Stimulated activated CD4-positive, alpha-beta T cell treated with anti-CD3 and anti-CD28 coated beads, Interleukin-12 subunit alpha, Interleukin-12 subunit beta, amount 100 ng/mL, for 48 hours (primary cell): Measurements from ENCODE around the gene MIOX.
"Not testable (repeated sequence)": the region's sequence is repeated elsewhere in the genome, so short reads cannot be mapped to it uniquely, and the experiment has no call there.

Experiments
- DNase-seq, 3 donors: peaks; one replicate each; pipeline ENCODE4 v3.0.0-alpha.2; 2020; ENCODE audit warnings: low read depth in 2 of 3, low spot score in 1 of 3

Gene MIOX

DNA sequence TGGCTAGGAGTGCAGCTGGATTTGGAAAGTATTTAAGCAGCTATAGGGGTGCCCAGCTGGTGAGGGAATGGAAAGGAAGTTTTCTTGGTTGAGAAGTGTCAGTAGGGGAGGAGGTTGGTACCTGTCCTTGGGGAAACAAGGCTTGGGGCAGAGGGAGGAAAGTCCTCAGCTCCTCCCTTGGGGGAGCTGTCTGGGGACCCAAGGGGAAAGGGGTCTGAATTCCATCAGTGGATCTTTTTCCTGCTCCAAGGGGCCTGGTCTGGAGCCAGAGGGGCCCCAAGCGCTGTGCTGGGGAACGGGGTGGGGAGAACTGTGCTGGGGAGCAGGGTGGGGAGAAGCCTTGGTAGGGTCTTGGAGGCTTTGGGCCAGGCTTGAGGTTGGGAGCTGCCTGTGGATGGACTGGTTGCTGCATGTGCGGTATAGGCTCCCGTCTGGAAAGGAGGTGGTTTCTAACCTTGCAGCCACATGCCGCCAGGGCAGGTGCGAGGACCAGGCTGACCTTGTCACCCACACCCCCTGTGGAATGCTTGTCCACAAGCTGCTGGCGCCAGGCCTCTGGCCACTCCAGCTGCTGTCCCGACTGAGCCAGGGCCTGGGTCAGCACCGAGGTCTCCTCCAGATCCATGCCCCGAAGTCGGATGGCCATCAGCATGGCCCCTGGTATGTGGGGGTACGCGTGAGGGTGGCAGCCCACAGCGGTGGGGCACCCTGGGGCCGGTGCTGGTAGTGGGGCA, 42.2 kb downstream of the MIOX start:
- DNase-seq, result no peak

DNA sequence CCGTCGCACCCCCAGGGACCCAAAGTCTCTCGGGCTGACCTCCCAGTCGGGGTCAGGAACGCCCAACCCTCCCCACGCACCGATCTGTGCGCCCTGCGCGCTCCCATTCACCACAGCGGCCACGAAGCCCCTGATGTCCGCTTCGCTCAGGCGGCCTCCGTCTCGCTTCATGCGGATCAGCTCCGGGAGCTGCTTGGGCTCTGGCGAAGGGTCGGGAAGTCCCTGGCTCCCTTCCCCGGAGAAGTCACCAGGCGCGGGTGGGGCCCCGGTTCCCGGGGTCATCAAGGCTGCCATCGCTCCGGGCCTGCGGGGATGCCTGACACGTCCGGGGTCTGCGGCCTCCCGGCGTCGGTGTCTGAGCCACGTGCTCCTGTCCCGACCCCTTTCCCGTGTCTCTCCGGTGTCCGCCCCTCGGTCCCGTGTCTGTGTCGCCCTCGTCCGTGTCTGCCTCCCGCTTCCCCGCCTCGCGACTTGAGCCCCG, 42.8 kb downstream of the MIOX start:
- no peak for DNase-seq

DNA sequence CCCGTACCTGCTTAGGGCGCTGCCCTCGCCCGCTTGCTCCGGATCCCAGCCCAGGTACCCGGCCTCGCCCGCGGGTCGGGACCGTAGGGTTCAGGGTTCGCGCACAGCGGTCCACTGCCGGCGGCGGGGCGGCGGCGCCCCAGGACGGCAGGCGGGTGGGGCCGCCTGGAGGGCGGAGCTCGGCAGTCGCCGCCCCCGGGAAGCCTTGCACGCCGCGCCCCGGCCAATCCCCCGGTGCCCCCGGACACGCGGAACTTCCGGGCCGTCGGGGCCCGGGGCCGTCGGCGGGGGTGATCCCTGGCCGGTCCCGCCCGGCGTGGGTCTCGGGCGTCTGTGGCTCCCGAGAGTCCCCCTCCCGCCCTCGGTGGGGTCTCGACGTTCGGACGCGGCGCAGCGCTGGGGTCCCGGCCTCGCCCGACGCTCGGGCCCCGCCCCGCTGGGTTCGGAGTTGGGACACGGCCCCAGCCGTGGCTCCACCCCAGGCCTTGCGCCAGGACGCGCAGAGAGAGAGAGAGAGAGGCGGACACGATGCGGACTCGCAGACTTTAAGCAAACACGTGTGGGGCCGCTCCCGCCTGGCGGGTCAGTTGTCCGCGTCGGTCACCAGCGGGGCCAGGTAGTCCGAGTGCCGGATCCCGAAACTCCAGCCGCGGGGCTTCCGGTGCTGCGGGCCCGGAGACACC, 43.4 kb downstream of the MIOX start, which contains the start of gene TYMP:
TSS of gene TYMP (minus strand) at position 116 of the 683 bp plus-strand sequence. CDS start 303 bp downstream, outside the sequence.
- peak in 1 of 3 donors; percentile 70 for DNase-seq

DNA sequence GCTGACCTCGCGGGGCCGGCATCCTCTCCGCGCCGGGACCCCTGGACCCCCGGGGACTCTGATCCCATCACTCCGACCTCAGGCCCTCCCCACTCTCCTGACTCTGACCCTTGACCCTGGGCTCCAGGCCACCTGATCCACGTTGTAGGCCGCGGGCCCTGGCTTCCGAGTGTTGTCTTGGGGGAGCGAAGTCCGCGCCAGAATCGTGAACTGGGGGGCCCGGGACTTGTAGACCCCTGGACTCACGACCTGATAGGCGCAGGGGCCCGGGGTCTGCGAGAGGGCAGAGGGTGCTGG, 43.9 kb downstream of the MIOX start:
- DNase-seq, result no peak

DNA sequence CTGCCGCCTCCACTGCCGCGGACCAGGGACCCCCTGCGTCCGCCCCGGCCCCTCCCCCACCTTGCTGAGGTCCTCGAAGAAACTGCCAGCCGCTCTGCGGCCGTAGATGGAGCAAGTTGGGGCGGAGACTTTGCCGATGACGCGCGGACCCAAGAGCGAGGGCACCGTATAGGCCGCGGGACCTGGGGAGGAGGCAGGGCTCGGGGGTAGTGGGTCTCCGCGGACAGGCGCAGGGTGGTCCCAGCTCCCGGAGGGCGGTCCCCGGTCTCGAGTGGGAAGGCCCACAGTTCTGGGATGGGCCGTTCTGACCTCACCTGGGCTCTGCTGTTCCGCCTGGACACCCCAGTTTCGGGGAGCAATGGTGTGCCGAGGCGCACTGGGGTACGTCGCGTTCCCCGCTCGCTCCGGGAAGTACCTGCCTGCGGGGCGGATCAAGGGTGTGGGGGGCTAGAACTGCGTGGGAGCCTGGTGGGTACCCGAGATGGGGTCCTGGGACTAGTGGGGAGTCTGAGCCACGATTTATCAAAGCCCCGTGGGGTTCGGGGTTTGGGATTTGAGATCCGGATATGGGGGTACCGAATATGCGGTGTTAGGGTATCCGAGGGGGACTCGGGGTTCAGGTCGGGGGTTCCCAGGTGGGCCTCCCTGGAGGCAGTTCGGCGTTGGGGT, 44.4 kb downstream of the MIOX start:
- DNase-seq, result peak; percentile 73 to 86 (median 74)

DNA sequence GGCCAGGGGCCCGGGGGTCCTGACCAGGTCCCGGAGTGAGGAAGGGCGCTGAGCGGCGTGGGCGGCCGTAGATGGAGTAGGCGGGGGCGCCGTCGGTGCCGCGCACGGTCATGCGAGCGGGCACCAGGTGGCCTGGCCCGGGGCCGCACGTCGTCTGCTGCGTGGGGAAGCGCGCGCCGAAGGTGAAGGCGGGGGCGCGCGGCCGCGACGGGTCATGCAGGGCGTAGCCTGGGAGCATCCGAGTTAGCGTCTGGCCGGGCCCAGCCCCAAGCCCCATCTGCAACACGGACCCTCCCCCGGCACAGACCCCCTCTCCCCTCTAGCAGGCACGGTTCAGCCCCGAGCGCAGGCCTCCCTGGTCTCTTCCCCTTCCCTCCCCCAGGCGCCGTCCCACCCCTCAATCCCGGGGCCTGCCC, 44.9 kb downstream of the MIOX start:
- DNase-seq, result peak in 1 of 3 donors; percentile 72

DNA sequence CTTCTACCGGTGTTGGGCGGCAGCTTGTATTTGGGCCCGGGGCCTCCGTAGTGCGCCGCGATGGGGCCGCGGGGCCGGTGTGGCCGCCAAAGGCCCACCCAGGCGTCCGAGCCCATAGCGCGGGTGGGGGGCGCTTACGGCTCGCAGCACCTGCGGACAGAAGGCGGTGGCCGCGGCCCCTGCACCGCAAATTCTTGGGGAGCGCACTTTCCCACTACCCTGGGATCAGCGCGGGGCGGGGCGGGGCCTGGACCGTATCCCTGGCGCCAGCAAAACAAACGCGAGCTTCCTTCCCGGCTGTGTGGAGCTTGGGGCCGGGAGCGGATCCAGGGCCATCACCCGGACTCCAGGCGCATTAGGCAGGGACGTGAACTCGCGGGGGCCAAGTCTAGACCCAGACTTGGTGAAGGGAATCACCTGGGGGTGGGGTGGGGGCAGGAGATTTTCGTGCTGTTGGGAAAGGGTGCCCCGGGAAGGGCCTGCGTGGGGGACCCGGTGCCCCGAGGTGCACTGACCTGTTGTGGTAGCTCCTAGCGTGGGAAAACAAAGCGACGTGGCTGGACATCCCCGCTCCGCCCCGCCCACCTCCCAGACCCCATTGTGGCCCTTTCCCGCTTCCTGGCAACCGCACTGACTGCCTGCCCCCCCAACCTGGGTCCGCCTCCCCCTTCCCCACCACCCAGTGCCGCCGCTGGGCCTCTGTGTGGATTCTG, 45.5 kb downstream of the MIOX start:
- DNase-seq, result no peak

DNA sequence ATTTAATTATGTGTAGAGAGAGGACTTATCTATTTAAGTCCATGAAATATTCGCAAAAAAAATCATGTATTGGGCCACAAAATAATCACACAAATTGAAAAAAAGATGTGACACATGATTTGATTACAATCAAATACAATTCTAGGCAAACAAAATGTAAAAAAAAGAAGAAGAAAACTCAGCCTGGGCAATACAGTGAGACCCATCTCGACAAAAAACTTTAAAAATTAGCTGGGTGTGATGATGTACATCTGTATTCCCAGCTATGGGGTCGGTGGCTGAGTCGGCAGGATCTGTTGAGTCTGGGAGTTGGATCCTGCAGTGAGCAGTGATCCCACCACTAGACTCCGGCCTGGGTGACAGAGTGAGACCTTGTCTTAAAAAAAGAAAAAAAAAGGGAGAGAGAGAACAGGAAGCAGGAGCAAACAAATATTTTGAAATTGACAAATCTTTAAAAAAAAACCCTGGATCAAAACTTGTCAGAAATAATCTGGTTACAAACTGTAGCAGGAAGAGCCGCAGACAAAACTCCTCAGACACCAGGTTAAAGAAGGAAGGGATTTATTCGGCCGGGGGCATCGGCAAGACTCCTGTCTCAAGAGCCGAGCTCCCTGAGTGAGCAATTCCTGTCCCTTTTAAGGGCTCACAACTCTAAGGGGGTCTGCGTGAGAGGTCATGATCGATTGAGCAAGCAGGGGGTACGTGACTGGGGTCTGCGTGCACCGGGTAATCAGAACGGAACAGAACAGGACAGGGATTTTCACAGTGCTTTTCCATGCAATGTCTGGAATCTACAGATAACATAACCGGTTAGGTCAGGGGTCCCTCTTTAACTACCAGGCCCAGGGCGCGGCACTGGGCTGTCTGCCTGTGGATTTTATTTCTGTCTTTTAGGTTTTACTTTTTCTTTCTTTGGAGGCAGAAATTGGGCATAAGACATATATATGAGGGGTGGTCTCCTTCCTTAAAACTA, 46.5 kb downstream of the MIOX start:
- DNase-seq, result no peak

DNA sequence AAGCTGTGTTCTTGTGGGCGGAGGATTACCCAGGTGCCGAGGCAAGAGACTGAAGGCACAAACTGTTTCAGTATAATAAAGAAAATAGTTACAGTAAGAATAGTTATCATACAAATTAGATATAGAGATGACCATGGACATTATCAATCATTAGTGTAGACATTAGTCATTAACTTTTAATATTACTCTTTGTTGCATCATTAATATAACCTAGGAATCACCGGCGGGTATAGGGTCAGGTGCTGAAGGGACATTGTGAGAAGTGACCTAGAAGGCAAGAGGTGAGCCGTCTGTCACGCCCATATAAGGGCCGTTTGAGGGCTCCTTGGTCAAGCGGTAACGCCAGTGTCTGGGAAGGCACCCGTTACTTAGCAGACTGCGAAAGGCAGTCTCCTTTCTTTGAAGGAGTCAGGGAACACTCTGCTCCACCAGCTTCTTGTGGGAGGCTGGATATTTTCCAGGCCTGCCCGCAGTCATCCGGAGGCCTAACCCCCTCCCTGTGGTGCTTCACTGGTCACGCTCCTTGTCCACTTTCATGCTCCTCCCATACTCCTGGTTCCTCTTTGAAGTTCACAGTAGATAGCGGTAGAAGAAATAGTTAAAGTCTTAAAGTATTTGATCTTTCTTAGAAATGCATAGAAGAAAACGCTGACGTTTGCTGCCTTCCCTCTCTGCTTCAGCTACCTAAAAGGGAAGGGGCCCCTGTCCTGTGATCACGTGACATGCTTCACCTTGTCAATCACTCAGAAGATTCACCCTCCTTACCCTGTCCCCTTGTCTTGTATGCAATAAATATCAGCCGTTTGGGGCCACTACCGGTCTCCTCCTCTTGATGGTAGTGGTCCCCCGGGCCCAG, 47.4 kb downstream of the MIOX start:
- DNase-seq, result not testable (repeated sequence)

DNA sequence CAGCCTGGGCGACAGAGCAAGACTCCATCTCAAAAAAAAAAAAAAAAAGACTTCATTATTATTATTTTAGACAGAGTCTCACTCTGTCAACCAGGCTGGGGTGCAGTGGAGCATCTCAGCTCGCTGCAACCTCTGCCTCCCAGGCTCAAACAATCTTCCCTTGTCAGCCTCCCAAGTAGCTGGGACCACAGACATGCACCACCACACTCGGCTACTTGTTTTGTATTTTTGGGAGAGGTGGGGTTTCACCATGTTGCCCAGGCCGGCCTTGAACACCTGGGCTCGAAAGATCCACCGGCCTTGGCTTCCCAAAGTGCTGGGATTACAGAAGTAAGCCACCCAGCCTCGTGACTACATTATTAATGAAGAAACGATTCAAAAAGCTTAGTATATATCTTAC, 48.5 kb downstream of the MIOX start:
- no peak for DNase-seq

DNA sequence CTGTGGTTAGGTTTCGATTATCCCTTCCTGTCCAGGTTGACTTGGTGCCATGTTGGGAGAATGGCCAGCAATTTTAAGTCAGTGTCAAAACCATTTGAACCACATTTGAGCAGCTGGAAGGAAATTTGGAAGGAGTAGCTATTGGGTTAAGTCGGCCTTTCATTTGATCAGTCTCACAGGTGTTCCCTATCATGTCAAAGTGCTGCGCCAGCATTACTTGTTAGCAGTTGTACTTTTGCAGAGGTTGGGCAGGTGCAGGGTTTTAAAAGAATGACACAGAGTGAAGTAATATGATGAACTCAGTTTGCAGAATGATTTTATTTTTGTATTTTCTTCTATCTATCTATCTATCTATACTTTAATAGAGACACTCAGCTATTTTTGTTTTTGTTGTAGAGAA, 49.6 kb downstream of the MIOX start:
- DNase-seq, result no peak

DNA sequence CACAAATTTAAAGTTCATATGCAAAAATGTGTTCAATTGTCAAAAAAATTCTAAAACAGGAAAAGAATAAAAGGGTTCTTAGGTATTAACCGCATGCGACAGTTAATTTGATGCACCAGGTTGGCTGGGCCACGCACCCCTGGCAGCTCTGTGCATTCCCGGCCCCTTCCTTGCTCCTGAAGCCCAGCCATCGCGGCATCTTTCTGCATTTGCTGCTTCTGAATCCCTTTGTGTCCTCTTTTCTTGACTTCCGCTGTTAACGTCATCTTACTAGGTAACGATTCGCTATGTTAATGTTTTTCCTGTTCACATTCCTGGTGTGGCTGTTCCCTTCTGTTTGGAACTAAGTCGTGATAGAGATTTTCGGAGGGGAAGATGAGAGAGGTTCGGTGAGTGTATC, 51.1 kb downstream of the MIOX start:
- DNase-seq, result no peak
